Measurements from ENCODE around the gene CXXC4. TPM values are rescaled to one million over a fixed set of nuclear protein-coding genes. Genes with fewer than 3 reads are reported as not detected.

CXXC4 gene
- total RNA-seq, 2 donors from 2014 or later, result 3.6 to 3.9 TPM

DNA sequence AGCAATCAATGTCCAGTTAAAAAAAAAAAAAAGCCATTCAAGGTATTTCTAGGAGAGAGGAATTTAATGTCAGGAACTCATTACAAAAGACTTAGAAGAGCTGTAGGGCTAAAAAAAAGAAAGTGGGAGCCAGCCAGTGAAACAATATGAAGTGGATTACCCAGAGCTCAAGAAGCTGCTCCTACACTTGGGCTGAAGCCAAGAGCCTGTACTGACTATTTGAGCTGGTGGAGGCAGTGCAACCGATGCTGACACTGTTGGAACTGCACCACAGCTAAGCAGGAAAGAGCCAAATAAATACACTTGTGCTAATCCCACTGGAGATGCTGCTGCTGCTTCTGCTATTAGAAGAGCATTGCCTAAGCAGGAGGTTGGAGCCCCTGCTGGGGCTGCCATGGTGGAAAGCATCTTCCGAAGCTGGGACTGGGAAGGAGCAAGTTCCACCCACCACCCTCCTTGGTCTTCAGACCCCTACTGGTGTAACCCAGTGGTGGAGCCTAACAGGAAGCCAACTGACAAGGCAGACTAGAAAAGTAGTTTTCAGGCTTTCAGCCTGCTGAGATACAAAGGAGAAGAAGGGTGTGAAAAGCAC lies 65.4 kb downstream of the CXXC4 start:
- no peak overlapping the region for H3K4me3 ChIP-seq
- 78 to 81% methylated on average over 2 of the region's 2 CpGs for WGBS, 2 donors
- TF ChIP-seq POLR2A (IDR thresholded peaks at IDR 0.05), result no peak
- TF ChIP-seq, protein P1, sequence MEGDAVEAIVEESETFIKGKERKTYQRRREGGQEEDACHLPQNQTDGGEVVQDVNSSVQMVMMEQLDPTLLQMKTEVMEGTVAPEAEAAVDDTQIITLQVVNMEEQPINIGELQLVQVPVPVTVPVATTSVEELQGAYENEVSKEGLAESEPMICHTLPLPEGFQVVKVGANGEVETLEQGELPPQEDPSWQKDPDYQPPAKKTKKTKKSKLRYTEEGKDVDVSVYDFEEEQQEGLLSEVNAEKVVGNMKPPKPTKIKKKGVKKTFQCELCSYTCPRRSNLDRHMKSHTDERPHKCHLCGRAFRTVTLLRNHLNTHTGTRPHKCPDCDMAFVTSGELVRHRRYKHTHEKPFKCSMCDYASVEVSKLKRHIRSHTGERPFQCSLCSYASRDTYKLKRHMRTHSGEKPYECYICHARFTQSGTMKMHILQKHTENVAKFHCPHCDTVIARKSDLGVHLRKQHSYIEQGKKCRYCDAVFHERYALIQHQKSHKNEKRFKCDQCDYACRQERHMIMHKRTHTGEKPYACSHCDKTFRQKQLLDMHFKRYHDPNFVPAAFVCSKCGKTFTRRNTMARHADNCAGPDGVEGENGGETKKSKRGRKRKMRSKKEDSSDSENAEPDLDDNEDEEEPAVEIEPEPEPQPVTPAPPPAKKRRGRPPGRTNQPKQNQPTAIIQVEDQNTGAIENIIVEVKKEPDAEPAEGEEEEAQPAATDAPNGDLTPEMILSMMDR (IDR thresholded peaks at IDR 0.05), result no peak
- no peak overlapping the region for H3K27ac ChIP-seq
- H3K9me3 ChIP-seq, result no peaks in the 10 kb centered on the region
- ATAC-seq (no peak), DNase-seq (no peak)
- intact Hi-C loops (cut with DNase I), result no loop called here
- H3K36me3 ChIP-seq (replicated peaks in 1 of 2; ENCODE audit: insufficient read depth in 1 of 2, low read depth in 2 of 2), result no peaks in the 10 kb centered on the region
- H3K4me1 ChIP-seq, result peaks cover 12% of the 10 kb centered on the region
- H3K27me3 ChIP-seq, result no peaks in the 10 kb centered on the region

DNA sequence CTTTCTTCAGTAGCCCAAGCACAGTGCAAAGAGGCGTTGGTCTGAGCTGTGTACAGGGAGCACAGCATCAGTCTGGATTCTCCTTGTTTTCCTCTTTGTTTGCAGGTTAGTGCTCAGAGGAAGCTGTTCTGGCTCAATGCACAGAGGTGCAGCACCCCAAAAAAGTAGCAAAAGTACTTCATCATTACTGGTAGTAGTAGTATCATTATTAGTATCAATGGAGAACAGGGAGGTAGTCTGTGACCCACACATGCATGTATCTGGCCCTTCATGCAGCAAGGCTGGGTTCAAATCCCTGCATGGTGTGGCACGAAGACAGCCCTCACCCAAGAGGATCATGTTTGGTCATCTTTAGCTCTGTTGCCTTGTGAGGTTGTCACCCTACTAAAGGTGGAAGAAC lies 68.7 kb downstream of the CXXC4 start:
- H3K27me3 ChIP-seq, result no peaks in the 10 kb centered on the region
- no peak for DNase-seq
- no peak overlapping the region for H3K4me3 ChIP-seq
- peaks cover 12% of the 10 kb centered on the region for H3K4me1 ChIP-seq
- H3K36me3 ChIP-seq (replicated peaks in 1 of 2; ENCODE audit: insufficient read depth in 1 of 2, low read depth in 2 of 2), result no peaks in the 10 kb centered on the region
- H3K27ac ChIP-seq, result no peak overlapping the region
- no peak for ATAC-seq
- WGBS, 2 donors, result 76 to 80% methylated on average over 2 of the region's 2 CpGs
- H3K9me3 ChIP-seq, result no peaks in the 10 kb centered on the region
- TF ChIP-seq POLR2A (IDR thresholded peaks at IDR 0.05), result no peak
- TF ChIP-seq, protein P1 (IDR thresholded peaks at IDR 0.05), result no peak
- intact Hi-C loops (cut with DNase I), result no loop called here

DNA sequence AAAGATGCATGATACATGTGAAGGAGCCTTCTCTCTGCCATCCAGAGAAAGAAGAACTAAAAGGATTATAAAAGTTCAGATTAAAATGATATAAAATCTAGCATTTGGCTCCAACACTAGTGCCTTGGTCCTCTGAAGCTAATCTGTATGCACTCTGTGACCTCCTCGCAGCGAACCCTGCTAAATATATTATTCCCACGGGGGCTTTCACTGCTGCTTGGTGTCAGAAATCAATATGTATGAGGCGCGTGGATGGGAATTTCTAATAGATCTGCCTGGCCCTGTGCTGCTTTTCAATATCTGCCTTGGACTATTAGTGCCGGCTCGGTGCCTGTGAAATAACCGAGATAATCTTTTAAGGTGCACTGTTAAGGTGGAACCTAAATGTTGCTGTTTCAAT lies 69.7 kb downstream of the CXXC4 start:
- intact Hi-C loops (cut with DNase I), result no loop called here

DNA sequence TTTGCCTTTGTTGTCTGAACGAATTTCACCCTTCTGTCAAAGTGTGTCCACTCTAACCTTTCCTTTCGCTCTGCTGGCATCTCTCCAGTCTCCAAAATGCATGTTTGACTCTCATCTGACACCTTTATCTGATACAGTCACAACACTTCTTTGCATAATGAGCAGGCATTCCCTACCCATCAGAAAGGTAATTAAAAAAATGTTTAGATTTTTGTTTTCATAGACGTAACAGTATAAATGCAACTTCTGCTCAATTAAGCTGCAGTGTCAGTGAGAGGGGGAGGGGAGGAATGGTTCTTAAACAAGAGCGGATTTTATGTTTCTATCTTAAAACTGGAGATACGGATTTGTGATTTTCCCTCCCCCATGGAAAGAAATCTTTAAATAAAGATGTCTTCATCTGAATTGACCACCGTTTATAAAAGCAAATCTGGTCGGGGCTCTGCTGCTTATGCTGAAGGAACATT lies 70.2 kb downstream of the CXXC4 start:
- H3K36me3 ChIP-seq (replicated peaks in 1 of 2; ENCODE audit: insufficient read depth in 1 of 2, low read depth in 2 of 2), result no peaks in the 10 kb centered on the region
- intact Hi-C loops (cut with DNase I), result no loop called here
- H3K9me3 ChIP-seq, result no peaks in the 10 kb centered on the region
- peak overlapping the region in 1 of 4 donors; percentile 9 for H3K27ac ChIP-seq
- H3K4me3 ChIP-seq, result peak overlapping the region in 1 of 2 donors; percentile 7
- TF ChIP-seq, protein P1 (IDR thresholded peaks at IDR 0.05), result no peak
- no peak for ATAC-seq
- H3K27me3 ChIP-seq, result no peaks in the 10 kb centered on the region
- H3K4me1 ChIP-seq, result peaks cover 12% of the 10 kb centered on the region
- peak in 1 of 4 donors; percentile 7 for DNase-seq
- WGBS, 2 donors, result 10% methylated on average over 7 of the region's 7 CpGs

More for the DNA sequence above, 69.7 kb downstream of the CXXC4 start:
- peak; percentile 59 for ATAC-seq
- H3K27ac ChIP-seq, result peak overlapping the region in 1 of 4 donors; percentile 9
- DNase-seq, result peak; percentile 16 to 53 (median 23)
- TF ChIP-seq, protein P1 (IDR thresholded peaks at IDR 0.05), result no peak
- TF ChIP-seq POLR2A (IDR thresholded peaks at IDR 0.05), result no peak
- WGBS, 2 donors, result 2 to 5% methylated on average over 8 of the region's 8 CpGs
- no peaks in the 10 kb centered on the region for H3K27me3 ChIP-seq
- H3K36me3 ChIP-seq (replicated peaks in 1 of 2; ENCODE audit: insufficient read depth in 1 of 2, low read depth in 2 of 2), result no peaks in the 10 kb centered on the region
- H3K4me3 ChIP-seq, result peak overlapping the region in 1 of 2 donors; percentile 7
- no peaks in the 10 kb centered on the region for H3K9me3 ChIP-seq
- peaks cover 12% of the 10 kb centered on the region for H3K4me1 ChIP-seq

DNA sequence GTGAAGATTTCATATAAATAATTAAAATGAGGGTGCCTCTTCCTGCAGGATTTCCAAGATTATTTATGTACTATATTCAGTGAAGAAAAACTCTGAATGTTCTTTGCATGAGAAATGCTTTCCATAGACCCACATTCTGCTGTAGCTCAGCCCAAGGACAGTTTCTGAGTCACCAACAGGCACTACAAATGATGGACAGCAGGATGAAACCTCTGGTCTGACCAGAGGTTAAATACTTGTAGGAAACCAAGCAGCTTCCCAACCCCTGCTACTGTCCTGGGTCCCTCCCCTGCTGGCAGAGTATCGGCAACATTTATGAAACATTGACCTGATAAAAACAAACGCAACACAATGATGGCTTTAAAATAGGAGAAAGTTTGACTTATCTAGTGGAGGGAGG lies 73.1 kb downstream of the CXXC4 start:
- no peak overlapping the region for H3K27ac ChIP-seq
- DNase-seq (no peak), ATAC-seq (no peak)
- no peak overlapping the region for H3K4me3 ChIP-seq
- no peaks in the 10 kb centered on the region for H3K27me3 ChIP-seq
- WGBS, 2 donors, result 56 to 66% methylated on average over 2 of the region's 2 CpGs
- H3K36me3 ChIP-seq (replicated peaks in 1 of 2; ENCODE audit: insufficient read depth in 1 of 2, low read depth in 2 of 2), result no peaks in the 10 kb centered on the region
- intact Hi-C loops (cut with DNase I), result no loop called here
- H3K9me3 ChIP-seq, result no peaks in the 10 kb centered on the region
- peaks cover 20% of the 10 kb centered on the region for H3K4me1 ChIP-seq
- TF ChIP-seq POLR2A (IDR thresholded peaks at IDR 0.05), result no peak
- TF ChIP-seq, protein P1 (IDR thresholded peaks at IDR 0.05), result no peak
